DMS 273 treated with DMSO at 0.1 percent for 48 hours (cell line): ENCODE measurements around the gene SYTL3.

Experiments
- DNase-seq: peaks from one replicate; lab custom pipeline; 2025; lab: John Stamatoyannopoulos, UW

SYTL3 gene

DNA sequence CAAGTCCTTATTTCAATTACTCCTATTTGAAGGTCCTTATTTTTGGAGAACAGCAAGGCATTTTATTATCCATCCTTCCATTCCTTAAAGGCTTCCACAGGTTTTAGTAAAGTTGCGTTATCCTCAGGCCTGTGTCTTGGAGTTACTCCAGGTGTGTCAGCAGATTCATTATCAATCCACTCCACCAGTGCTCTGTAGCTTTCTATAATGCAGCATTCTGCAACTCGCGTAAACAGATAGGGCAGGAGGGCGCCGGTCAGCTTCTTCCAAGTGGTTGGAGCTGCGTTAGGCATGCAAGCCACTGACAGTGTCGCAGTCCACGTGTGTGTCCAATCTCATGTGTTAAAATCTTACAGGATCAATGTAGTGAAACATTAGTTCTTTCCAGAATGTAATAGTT, 75.8 kb downstream of the SYTL3 start:
- no peak for DNase-seq

DNA sequence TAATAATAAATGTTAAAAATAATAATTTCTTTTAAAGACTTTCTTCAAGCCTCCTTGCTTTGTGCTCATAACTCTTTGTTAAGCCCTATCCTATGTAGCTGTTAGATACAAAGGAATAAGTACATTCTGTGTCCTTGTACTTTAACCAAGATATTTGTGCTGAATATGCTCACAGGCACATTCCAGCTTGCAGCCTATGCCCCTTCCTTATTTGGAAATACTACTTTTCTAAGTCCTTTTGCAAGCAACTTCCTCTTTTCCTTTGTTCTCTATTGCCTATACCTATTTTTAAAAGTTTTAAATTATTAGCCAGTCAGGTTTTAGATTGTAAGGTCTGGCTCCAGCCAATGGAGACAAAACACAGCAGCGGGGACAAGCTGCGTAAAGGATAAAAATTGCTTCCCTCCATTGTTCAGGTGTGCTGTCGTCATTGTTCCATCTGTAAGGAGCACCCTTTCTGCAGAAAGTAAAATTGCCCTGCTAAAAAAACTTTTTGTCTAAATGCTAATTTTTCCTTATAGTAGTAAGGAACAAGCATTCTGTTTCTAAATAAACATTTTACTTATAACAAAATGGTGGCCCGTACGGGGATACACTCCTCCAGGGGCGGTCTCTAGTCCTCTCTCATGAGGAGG, 80.2 kb downstream of the SYTL3 start:
- no peak for DNase-seq

DNA sequence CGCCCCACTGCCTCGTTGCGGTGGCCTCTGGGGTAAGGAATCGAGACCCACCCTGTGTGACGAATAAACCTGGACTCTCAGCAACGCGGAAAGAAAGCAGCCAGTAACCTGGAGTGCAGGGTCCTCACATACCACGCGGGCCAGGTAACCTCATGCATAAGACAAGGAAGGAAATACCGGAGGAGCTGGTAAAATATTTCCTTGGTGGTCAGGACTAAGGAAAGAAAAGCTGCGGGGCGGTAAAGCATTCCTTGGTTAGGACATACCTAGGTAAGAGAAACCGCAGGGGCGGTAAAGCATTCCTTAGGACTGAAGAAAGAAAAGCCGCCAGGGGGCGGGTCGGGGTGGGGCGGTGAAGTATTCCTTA, 80.7 kb downstream of the SYTL3 start:
- no peak for DNase-seq

DNA sequence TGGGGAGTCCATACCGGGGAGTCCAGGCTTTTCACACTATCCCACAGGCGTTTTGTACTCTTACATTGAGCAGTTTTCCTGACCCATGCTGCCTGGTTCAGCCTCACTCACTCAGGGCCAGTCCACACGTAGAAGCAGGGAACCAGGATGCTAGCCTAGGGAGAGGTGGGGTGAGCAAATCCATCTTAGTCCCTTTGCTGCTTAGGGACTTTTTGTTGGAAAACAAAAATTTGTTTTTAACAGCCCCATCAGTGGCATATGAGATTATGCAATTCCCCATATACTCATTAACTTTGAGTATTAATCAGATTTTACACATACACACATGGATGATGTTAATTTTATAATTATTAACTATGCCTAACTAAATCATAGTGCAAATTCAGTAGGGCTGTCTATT, 85.2 kb downstream of the SYTL3 start:
- no peak for DNase-seq

DNA sequence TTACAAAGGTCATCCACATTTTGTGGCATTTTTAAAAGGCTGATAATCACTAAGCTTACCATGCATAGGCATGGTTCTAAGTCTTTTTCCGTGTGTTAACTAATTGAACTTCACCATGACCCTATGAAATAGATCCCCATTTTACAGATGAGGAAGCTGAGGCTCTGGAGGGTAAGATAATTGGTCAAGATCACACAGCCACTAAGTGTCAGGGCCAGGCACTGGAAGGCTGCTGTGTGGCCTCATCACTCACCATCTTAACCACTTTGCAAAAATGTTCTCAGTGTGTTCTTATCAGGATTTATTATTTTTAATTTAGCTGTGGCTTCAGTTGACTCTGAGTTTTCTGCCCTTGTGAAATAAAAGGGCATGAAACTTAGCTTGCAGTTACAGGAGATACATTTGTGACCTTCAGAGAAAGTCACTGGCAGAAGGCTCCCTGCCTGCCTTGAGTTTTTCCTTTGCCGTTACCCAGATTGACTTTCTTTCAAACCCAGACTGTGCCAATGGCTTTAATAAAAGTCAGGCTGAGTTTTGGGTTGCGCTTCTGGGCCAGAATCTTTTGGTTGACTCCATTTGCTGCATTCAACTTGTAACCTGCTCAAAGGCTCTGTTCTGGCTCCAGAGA, 87.3 kb downstream of the SYTL3 start:
- DNase-seq, result no peak

DNA sequence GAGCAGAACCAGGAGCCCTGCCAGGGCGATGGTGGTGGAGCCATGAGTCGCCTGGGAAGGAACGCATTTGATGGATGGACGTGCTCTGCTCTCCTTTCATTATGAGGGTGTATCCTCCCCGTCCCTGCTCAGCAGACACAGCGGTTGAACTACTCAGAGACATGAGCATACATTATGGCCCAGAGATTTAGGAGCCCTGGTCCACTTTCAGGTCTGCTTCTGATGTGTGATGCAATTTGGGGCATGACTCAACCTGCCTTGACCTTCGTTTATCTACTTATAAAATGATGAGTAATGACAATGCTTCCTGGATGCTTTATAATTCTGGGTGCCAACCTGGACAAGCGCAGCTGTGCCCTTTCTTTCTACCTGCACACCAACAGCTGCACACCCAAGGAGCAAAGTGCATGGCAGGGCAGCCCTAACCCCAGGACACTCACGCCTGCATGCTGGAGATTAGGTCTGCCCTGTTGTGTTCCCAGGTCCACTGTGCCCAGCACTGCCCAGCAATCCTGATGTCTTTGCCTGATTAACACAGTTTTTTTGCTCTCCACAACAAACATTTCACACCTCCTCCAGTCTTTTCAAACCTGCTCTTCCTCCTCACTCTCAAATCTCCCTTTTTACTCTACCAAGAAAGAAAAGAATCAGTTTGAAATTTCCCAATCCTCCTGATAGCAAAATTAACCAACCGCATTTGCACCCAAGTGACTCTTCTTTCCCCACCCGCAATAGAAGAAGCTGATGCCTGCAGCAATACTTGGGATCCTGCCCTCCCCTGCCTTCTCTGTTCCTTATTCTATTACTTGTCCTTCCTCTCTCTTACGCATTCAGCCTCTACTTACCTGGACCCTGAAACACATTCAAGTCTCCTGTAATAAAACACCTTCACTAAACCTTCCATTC, 88.1 kb downstream of the SYTL3 start:
- no peak for DNase-seq

DNA sequence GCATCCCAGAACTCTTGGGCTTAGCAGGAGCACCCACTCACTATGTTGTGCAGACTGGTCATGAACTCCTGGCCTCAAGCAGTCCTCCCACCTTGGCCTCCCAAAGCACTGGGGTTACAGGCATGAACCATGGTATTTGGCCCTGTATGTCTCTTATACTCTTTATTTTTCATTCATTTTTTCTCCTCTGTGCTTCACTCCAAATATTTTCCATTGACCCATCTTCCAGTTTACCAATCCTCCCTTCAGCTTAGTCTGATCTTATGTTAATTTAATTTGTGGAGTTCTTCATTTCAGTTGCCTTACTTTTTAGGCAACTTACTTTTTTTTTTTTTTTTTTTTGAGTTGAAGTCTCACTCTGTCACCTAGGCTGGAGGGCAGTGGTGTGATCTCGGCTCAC, 89.8 kb downstream of the SYTL3 start:
- DNase-seq, result no peak

DNA sequence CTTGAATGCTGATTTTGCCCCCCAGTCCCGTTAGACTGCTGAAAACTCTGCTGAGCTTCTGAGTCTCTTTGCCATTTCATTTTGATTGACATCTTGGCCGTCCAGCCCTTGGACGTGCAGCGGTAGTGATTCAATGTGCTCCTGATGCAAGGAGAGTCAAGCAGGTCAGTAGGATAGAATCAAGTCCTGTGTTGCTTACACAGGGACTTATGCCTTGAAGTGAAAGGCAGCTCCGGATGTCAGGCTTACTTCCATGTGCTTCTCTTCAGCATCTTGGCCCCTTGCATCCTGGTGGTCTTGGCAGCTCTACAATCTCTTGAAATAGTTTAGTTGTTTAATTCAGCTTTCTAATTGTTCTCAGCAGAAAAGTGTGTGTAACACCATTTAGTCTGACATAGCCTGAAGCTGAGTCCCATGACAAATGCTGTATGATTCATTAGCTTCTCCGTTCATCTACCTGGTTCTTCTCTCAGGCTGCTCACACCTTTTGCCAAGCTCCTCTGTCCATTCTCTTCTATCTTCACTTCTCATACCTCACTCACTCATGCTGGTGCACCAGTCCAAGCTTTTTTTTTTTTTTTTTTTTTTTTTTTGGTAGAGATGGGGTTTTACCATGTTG, 93.3 kb downstream of the SYTL3 start:
- no peak for DNase-seq

DNA sequence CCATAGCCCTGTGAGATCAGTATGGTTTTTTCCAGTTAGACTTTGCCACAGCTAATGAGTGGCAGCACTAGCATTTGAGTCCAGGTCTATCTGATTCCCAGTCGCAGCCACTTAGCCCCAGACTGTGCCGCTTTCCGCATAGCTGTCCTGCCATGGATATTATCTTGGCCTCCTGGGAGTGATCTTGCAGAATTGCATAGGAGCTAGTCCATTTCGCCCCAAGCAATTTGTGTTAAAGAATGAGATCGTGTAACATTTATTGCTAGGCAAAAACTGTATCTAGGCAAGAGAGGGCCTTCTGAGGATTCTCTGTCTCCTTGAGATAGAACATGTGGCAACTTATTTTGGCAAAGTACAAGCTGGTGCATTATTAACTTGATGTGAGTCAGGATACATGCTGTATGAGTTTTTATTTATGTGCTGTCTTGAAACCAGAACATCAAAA, 95.2 kb downstream of the SYTL3 start:
- no peak for DNase-seq

DNA sequence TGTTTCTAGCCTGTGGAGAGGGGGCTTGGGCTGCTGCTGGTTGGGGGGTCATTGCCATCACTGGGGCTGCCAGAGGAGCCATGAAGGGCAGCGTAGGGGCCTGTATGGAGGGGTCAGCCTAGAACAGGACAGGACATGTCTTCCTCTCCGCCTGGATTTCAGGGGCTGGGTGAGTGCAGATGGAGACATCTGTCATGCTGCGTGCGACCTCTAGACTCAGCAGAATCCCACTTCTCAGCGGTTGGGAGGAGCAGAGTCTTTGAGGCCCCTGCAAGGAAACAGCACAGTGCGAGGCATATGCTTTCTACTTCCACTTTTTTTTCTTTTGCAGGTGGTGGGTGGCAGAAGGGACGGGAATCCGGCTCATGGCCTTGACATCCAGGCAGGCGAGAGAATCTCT, 101.4 kb downstream of the SYTL3 start:
- no peak for DNase-seq

DNA sequence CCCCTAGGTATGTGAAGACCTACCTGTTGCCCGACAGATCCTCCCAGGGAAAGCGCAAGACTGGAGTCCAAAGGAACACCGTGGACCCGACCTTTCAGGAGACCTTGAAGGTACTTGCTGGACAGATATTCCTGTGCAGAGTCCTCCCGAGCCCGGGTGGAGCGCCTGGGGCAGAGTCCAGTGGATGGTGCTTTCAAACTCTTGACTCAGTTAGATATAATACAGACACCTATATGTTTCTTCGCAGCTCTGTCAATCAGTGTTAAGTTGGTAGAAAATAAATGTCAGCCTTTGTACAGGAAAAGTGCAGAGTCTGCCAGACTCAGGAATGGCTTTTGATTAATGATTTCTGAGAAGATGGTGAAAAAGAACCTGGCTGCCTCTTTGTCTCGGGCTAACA, 102.1 kb downstream of the SYTL3 start:
- DNase-seq, result no peak

DNA sequence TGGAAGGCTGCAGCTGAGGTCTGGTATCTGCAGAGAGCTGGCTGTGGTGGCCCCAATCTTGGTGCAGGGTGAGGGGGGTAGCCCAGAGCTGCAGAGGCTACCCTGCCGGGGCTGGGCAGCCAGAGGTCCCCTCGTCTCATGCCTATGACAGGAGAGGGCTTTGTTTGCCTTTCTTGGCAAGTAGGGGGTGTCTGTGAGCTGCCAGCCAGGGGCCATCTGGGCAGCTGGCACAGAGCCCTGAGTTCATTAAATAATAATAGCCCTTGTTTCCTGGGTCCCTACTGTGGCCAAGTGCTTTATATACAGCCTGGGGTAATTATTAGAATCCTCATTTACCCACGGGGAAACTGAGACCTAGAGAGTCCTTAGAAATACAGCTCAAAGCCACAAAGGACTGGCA, 102.8 kb downstream of the SYTL3 start:
- peak; percentile 88 for DNase-seq

DNA sequence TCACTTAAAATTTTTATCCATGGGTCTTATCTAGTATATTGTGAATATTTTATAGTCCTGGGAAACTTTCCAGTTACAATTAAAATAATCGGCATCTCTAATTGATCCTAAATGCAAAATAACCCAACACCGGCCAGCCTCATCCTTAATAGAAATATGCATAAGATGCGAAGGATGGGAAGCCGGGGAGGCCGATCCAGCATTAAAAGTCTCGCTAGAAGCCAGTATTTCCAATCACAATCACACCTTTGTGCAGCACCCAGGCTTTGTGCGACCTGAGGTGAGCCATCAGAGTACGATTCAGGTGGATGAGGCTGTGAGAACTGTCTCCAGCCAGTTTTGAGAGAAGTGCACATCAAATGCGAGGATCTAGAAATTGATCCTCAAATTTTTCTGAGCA, 104.0 kb downstream of the SYTL3 start:
- DNase-seq, result no peak

DNA sequence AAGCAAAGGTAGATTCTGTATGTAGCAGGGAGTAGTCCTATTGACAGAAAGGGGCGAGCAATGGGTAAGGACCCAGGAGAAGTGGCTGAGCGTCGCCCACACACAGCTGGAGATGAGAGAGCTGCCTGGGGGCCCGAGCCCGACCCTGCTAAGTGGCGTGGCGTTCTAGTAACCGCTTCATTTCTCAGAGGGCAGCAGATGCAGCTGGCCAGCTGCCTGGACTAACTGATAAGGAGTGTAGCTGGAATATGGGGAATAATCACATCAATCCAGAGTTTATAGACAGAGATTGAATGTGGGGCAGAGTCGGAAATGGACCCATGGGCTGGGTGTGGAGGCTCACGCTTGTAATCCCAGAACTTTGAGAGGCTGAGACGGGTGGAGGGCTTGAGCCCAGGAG, 104.9 kb downstream of the SYTL3 start:
- DNase-seq, result no peak

DNA sequence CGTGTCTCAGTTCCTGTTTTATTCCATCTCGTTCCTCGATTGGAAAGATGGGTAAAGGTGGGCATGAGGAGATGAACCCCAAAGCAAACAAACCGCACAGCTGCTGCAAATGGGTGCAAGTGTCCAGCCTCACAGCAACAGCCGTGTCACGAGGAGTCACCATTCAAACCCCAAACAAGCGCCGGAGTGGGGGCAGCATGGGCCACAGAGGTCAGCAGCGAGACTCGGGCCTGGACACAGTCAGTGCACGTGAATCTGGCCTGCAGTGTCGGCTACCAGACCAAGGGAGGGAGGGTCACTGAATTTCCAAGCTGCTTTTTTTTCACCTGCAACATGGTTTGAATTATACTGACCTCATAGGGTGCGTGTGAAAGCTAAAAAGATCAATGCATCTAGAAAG, 105.8 kb downstream of the SYTL3 start:
- no peak for DNase-seq

DNA sequence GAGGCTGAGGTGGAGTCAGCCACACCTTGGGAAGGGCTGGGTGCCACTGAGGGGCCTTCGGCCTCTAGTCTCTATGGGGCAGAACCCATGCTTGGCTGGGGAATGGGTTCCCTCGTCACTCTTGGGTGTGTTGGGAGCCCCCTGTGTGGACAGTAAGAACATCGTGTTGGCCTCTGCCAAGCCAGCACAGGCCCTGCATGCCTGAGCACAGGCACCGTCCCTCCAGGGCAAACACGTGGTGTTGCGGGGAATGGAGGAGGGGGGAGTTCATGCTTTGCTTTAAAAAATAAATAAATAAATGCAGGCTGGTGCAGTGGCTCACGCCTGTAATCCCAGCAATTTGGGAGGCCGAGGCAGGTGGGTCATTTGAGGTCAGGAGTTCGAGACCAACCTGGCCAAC, 106.3 kb downstream of the SYTL3 start:
- no peak for DNase-seq

DNA sequence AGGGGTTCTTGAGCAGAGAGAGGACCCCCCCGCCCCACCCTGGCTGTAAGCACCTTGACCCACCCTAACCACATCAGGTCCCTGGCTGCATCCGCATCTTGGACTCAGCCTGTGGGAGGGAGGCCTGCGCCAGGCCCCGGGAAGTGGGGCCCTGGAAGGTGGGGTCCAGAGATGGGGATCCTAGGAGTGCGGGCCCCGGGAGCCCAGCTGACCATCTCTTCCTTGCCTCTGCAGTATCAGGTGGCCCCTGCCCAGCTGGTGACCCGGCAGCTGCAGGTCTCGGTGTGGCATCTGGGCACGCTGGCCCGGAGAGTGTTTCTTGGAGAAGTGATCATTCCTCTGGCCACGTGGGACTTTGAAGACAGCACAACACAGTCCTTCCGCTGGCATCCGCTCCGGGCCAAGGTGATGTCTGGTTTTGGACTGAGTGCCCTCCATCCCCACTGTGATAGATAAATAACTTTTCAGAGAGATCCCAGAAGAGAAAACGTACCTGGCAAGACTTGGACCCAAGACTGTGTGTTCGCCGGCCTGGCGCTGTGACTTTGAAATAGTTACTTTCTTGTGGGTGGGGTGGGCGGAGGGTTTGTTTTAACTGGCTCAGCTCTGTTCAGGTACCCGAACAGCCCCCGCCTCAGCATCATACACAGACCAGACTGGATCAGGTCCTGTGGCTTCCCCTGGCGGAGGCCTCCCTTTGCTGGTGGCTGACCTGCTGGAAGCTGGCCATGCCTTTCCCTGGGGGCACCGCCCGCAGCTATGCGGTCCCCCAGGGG, 107.3 kb downstream of the SYTL3 start:
- DNase-seq, result no peak

DNA sequence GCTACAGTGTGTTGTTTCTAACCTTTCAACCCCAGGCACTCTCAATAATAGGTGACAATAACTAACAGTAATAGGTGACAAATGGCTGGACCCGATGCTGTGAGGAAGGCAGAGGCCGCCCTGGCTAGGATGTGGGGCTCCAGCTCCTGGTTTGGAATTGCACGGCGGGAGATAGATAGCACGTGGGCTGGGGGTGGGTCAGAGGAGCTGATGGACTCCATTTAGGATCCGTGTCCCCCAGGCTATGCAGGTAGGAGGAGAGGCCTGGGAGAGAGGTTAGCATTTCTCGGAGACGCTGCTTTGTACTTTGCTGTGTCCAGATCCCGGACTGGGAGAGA, 107.9 kb downstream of the SYTL3 start:
- no peak for DNase-seq

DNA sequence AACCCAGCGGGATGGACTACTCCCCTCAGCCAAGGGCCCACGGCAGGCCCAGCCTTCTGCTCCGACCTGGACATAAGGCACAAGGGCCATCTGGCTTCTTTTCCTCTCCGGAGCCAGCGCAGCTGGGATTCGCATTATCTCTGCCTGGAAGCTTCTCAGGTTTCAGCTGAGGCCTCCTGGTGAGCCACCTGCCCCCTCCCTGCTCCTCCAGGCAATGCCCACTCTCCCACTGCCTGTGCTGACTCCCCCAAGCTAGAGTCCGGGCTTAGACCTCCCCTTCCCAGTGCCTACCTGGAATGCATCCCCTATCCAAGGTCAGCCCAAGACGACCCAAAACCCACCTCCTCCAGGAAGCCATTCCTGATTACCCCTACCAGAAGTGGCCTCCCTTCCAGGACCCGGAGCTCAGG, 108.6 kb downstream of the SYTL3 start:
- DNase-seq, result peak; percentile 97

DNA sequence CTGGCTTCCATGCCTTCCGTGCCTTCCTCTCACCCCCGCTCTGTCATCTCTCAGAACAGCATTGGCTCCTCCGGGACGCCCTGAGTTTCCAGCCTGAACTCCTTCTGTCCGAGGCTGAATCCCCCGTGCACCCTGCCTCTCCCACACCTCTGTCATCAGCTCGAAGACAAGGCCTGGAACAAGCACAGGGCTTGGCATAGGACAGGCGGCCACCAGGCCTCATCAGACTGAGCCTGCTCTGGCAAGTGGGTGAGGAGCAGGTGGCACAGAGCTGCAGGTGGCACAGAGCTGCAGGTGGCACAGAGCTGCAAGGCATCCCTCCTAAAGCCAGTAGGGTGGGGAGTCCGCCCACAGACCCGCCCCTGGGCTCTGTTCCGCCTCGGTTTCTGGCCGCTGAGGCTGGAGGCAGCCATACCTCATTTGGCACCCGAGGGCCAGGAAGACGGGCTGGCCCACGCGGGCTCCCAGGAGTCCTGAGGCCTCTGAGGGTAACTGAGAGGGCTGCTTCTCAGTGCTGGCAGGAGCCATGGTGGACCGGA, 109.2 kb downstream of the SYTL3 start:
- peak; percentile 81 for DNase-seq

DNA sequence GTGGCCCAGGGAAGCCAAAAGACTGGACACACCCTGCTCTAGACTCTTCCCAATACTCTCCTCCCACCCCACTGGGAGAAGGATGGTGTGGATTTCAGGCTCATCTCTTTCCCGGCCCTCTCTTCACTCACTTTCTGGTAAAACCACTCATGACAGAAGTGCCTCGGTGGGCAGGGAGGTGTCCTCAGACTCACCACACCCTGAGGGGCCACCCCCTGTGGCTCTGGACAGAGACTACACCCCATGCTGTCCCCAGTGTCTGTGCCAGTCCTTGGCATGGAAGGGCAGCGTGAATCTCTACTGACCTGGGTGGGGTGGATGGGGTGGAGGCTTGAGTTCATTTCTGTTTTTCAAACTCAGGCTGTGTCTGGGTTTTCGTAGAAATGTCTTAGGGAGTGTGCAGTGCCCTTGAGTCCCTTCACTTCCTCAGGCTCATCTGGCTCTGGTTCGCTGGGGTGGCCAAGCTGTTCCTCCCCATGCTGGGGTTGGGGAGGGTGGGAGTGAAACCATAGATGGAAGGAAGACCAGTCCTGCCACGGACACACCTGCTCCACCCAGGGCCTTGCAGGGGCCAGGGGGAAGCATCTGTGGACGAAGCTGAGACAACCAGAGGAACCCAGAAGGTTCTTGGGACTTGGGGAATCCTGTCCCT, 110.2 kb downstream of the SYTL3 start:
- no peak for DNase-seq
